GM12873 (cell line): Measurements from ENCODE around the gene SMARCD3.

Experiments
- CTCF ChIP-seq: IDR thresholded peaks from 2 replicates; pipeline ENCODE4 v1.5.1; 2012; ENCODE audit warnings: low read depth, mild to moderate bottlenecking, moderate library complexity, low read length, control low read depth; ENCODE audit not compliant: insufficient read depth; ENCODE audit errors: missing control alignments

Gene SMARCD3

GRCh38 chr7:151242159-151243044 lies 6.1 kb downstream of the SMARCD3 start:
- TF ChIP-seq CTCF, result no peak

- no peak for TF ChIP-seq CTCF
Measured at GRCh38 chr7:151241755-151242096, 6.8 kb downstream of the SMARCD3 start.

- TF ChIP-seq CTCF, result no peak
Measured at GRCh38 chr7:151240942-151241754, 7.3 kb downstream of the SMARCD3 start.

- TF ChIP-seq CTCF, result no peak
Measured at GRCh38 chr7:151240536-151240935, 8.0 kb downstream of the SMARCD3 start.

GRCh38 chr7:151239837-151240459 lies 8.5 kb downstream of the SMARCD3 start:
- TF ChIP-seq CTCF, result no peak

GRCh38 chr7:151238924-151239836 lies 9.3 kb downstream of the SMARCD3 start:
- no peak for TF ChIP-seq CTCF
